ENCODE data around the gene SUFU.
A peak's percentile ranks its signal among the peaks of the same experiment; 100 is the strongest.
"Not testable (repeated sequence)": the region's sequence is repeated elsewhere in the genome, so short reads cannot be mapped to it uniquely, and the experiment has no call there.

Gene SUFU

GRCh38 chr10:102480396-102480795 is 23.4 kb upstream of the SUFU start:
- FAIRE-seq = no peak

- FAIRE-seq = no peak
Measured at GRCh38 chr10:102484021-102484420, 19.8 kb upstream of the SUFU start.

GRCh38 chr10:102485093-102485784 is 18.5 kb upstream of the SUFU start:
- FAIRE-seq = no peak

- FAIRE-seq = no peak
Measured at GRCh38 chr10:102491136-102491535, 12.6 kb upstream of the SUFU start.

- no peak for FAIRE-seq
Measured at GRCh38 chr10:102492344-102492939, 11.3 kb upstream of the SUFU start.

GRCh38 chr10:102492983-102493382 is 10.8 kb upstream of the SUFU start:
- no peak for FAIRE-seq

GRCh38 chr10:102493771-102494170 is 10.0 kb upstream of the SUFU start:
- FAIRE-seq = no peak

GRCh38 chr10:102497545-102497944 is 6.2 kb upstream of the SUFU start:
- no peak for FAIRE-seq

GRCh38 chr10:102499356-102499755 is 4.4 kb upstream of the SUFU start:
- FAIRE-seq = no peak

GRCh38 chr10:102500686-102501085 is 3.1 kb upstream of the SUFU start:
- not testable (repeated sequence) for FAIRE-seq

- no peak for FAIRE-seq
Measured at GRCh38 chr10:102501201-102502028, 2.4 kb upstream of the SUFU start.

GRCh38 chr10:102502029-102502336 is 1.8 kb upstream of the SUFU start:
- FAIRE-seq = peak; percentile 64

GRCh38 chr10:102502337-102503151 is 1.2 kb upstream of the SUFU start, which contains the start of gene ACTR1A:
Gene ACTR1A, minus strand, starts transcription at chr10:102502712. Its CDS starts 65 bp downstream, at chr10:102502647.
- peak; percentile 90 for FAIRE-seq

- FAIRE-seq = no peak
Measured at GRCh38 chr10:102504179-102504975, 605 bp downstream of the SUFU start.

GRCh38 chr10:102504976-102505300 is 1.2 kb downstream of the SUFU start:
- no peak for FAIRE-seq

- FAIRE-seq = no peak
Measured at GRCh38 chr10:102505462-102506115, 1.8 kb downstream of the SUFU start.

- no peak for FAIRE-seq
Measured at GRCh38 chr10:102507521-102507920, 3.7 kb downstream of the SUFU start.

GRCh38 chr10:102508506-102508905 is 4.7 kb downstream of the SUFU start:
- no peak for FAIRE-seq

- FAIRE-seq = no peak
Measured at GRCh38 chr10:102509387-102509786, 5.6 kb downstream of the SUFU start.

GRCh38 chr10:102511583-102512274 is 8.0 kb downstream of the SUFU start:
- FAIRE-seq = no peak
